ENCODE data around the gene ZNF837.

GRCh38 chr19:58417071-58417470 is 36.2 kb upstream of the ZNF837 start:
- TF ChIP-seq CTCF (IDR thresholded peaks at IDR 0.05; ENCODE audit: poor library complexity) (no peak), EZH2 (IDR thresholded peaks at IDR 0.05; ENCODE audit: borderline replicate concordance) (no peak), EZH2phosphoT487 (IDR thresholded peaks at IDR 0.05; ENCODE audit: low read depth, severe bottlenecking, unreplicated experiment) (no peak)

All from hepatocyte (in vitro differentiated cells).